ENCODE results near the gene MBNL1.

GRCh38 chr3:152454076-152454875 is 185.5 kb downstream of the MBNL1 start:
- TF ChIP-seq CTCF (IDR thresholded peaks at IDR 0.05) (no peak), POLR2A (IDR thresholded peaks at IDR 0.05) (no peak)
